ENCODE data around the gene SNX11. TPM values are rescaled to one million over a fixed set of nuclear protein-coding genes. Genes with fewer than 3 reads are reported as not detected.

The SNX11 gene
- total RNA-seq, 1 experiment from 2014 or later: 16.1 TPM

DNA sequence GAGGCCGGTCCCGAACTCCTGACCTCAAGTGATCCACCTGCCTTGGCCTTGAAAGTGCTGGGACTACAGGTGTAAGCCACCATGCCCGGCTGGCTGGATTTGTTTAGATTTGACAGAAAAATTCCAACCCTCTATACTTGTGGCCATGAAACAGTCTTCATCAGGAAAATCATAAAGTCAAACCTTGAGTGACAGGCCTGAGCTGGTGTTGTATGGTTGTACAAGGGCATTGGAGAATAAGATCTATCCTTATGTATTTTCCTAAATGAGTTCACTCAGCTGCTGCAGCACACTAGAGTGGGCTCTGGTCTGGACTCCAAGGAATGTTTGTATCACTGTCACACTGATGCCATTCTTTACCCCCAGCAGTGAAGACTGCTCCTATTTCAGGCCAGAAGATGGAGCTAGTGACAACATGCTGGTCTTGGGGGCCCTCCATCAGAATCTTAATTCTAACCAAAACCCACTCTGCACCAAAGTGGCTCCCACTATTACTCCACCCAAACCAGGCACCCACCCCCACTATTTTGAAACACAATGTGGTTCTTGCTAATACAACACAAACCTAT lies 27.4 kb downstream of the SNX11 start:
- no peak overlapping the region for H3K4me3 ChIP-seq
- DNase-seq: peak in 1 of 2 experiments; percentile 45
- peaks cover 3% of the 10 kb centered on the region; the same call in 1 of the 2 replicates for H3K27me3 ChIP-seq
- no peaks in the 10 kb centered on the region for H3K9me3 ChIP-seq (replicated peaks)
- H3K36me3 ChIP-seq: no peaks in the 10 kb centered on the region
- H3K27ac ChIP-seq: no peak overlapping the region
- H3K4me1 ChIP-seq: no peaks in the 10 kb centered on the region

DNA sequence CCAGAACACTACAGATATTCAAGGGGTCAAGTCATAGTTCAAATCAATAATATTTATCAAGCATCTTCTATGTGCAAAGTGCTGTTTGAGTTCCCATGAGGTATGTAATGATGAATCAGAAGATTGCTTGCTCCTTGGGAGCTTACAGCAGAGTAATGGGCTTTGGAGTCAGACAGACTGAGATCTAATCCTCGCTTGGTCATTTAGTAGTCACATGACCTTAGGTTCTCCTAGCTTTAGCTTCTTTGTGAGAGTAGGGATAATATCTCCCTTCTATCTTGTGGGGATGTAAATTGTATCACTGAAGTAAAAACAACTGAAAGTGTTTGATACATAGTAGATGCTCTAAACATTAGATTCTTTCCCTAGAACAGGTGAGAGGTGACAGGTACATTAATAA lies 30.1 kb downstream of the SNX11 start:
- H3K27me3 ChIP-seq: no peaks in the 10 kb centered on the region; the same call in 1 of the 2 replicates
- no peak for DNase-seq
- H3K4me1 ChIP-seq: no peaks in the 10 kb centered on the region
- no peak overlapping the region for H3K4me3 ChIP-seq
- H3K36me3 ChIP-seq: no peaks in the 10 kb centered on the region
- no peaks in the 10 kb centered on the region for H3K9me3 ChIP-seq (replicated peaks)
- H3K27ac ChIP-seq: no peak overlapping the region

DNA sequence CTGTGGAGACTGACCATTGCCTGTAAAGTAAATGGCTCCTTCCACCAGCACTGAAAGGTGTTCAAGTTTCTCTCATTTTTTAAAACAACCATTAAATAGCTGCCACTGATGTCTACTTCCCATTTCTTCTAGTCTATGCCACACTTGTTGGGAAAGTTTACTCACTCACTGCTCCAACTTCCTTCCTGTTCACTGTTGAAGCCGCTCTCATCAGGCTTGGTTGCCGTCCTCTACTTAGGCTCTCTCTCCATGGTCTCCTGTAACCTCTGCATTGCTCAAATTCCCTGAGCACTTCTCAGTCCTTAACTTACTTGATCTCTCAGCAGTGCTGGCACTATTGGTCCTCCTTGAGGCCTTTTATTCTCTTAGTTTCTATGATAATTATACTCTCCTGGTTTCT lies 32.4 kb downstream of the SNX11 start:
- Histone ChIP-seq H3K4me1 (no peaks in the 10 kb centered on the region), H3K27ac (no peak overlapping the region), H3K27me3 (peaks cover 7% of the 10 kb centered on the region; the same call in 1 of the 2 replicates), H3K4me3 (no peak overlapping the region), H3K9me3 (replicated peaks) (no peaks in the 10 kb centered on the region), H3K36me3 (no peaks in the 10 kb centered on the region)
- DNase-seq: no peak

DNA sequence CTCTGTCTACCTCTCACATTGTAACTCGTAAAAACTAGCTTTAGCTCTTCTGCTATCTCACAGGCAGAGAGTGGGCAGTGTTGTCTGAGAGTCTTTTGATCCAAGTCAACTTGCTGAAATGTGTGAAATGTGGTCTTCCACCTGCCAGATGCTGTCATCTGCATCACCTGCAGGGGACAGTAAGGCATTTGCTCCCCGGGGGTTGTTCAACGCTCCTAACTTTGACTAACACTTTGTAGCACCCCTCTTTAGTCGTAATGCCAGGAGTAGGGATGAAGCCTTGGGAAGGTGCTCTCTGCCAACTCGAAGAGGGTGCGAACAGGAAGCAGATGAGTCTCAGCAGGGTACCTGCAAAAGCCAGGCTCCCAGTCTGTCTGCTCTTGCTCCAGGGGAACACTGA lies 36.1 kb downstream of the SNX11 start:
- Histone ChIP-seq H3K27ac (no peak overlapping the region), H3K9me3 (replicated peaks) (no peaks in the 10 kb centered on the region), H3K4me3 (no peak overlapping the region), H3K4me1 (no peaks in the 10 kb centered on the region; the same call in 1 of the 2 replicates), H3K36me3 (no peaks in the 10 kb centered on the region), H3K27me3 (peaks cover 7% of the 10 kb centered on the region; the same call in 1 of the 2 replicates)
- DNase-seq: no peak

DNA sequence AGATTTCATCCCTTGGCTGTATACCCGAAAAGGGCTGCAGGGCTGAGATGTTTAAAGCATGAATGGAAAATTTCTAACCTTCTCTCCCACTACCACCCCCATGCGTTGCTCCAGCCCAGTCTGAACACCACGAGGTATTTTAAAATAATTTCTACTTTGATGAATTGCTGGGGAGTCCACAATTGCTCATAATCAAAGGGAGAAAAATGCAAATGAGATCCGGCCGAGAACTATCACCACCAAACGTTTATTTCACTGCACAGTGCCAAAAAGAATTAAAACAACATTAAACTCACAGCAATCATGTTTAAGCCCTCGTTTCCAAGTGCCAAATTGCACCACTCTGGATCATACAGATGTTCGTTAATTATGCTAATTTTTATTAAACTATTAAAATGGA lies 36.7 kb downstream of the SNX11 start:
- peaks cover 10% of the 10 kb centered on the region for H3K27me3 ChIP-seq

DNA sequence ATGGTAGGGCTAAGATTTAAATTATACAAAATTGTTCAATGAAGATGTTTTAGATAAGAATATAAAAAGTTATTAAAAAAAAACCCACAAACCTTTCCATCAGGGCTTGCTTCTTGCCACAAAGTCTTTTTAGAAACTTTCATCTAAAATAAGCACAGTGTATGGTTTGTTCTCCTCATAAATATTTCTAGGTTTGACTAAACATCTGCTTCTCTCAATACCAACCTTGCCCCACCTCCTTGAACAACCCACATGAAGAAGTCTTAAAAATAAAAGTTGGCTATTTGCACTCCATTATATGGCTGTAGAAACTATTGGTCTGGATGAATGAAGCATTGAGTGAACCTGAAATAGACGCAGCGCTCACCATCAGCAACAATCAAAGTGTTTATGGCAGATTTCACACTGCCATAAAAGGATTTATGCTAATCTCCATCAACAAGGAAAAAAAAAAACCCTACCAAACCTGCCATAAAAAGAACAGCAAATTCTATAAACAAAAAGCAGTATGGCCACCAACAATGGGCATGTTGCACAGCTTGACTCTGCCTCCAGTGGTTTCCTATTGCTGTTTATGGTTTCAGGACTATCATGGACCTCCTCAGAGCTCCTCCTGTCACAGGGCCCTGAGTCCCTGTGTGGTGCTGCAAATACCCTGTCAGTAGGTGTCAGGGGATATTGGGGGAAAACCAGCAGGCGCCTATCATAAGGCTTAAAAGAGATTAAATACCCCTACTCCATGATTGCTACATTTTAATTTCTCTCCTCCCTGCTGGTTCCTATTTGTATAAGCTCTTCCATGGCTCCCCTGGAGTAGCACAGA lies 37.6 kb downstream of the SNX11 start:
- Histone ChIP-seq H3K4me3 (no peak overlapping the region), H3K36me3 (no peaks in the 10 kb centered on the region), H3K9me3 (replicated peaks) (no peaks in the 10 kb centered on the region), H3K27ac (no peak overlapping the region), H3K4me1 (peaks cover 14% of the 10 kb centered on the region), H3K27me3 (peaks cover 11% of the 10 kb centered on the region)
- DNase-seq: no peak

More for the DNA sequence above, 36.7 kb downstream of the SNX11 start:
- H3K36me3 ChIP-seq: no peaks in the 10 kb centered on the region
- H3K4me1 ChIP-seq: peaks cover 6% of the 10 kb centered on the region
- H3K9me3 ChIP-seq (replicated peaks): no peaks in the 10 kb centered on the region
- no peak overlapping the region for H3K27ac ChIP-seq
- H3K4me3 ChIP-seq: no peak overlapping the region
- no peak for DNase-seq

DNA sequence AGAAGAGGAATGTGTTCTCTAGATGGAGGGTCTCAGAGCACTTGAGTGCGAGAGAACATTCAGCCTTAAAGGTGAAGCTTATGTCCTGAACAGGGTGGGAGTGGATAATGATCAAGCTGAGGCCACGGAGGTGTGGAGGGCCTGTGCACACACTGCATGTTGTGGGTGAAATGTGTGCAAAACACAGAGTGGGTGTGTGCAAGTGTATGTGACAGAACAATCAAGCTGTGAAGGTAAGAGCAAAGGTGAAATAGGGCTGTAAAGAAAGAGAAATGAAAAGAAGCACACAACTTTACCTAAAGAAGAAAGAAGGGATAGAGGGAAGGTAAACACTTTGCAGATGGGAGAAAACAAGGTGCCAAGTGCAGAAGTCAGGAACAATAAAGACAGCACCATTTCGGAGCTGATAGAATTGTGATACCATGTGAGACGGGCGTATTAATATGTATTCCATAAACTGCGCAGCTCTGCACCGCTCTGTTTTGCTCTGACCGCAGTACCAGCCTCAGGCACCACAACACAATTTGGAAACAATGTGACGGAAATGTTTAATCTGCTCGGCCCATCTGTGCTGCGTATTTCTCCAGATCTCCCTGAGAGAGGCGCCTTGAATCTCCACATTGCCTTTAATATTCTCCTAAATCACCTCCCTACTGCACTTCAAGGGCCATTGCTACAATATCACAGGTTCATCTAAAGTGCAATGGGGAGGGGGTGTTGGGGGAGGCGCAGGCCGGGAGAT lies 40.6 kb downstream of the SNX11 start:
- DNase-seq: peak in 1 of 2 experiments; percentile 39
- peaks cover 35% of the 10 kb centered on the region for H3K4me1 ChIP-seq
- no peak overlapping the region for H3K27ac ChIP-seq
- H3K27me3 ChIP-seq: peaks cover 11% of the 10 kb centered on the region
- H3K36me3 ChIP-seq: no peaks in the 10 kb centered on the region
- H3K4me3 ChIP-seq: no peak overlapping the region
- H3K9me3 ChIP-seq (replicated peaks): no peaks in the 10 kb centered on the region

DNA sequence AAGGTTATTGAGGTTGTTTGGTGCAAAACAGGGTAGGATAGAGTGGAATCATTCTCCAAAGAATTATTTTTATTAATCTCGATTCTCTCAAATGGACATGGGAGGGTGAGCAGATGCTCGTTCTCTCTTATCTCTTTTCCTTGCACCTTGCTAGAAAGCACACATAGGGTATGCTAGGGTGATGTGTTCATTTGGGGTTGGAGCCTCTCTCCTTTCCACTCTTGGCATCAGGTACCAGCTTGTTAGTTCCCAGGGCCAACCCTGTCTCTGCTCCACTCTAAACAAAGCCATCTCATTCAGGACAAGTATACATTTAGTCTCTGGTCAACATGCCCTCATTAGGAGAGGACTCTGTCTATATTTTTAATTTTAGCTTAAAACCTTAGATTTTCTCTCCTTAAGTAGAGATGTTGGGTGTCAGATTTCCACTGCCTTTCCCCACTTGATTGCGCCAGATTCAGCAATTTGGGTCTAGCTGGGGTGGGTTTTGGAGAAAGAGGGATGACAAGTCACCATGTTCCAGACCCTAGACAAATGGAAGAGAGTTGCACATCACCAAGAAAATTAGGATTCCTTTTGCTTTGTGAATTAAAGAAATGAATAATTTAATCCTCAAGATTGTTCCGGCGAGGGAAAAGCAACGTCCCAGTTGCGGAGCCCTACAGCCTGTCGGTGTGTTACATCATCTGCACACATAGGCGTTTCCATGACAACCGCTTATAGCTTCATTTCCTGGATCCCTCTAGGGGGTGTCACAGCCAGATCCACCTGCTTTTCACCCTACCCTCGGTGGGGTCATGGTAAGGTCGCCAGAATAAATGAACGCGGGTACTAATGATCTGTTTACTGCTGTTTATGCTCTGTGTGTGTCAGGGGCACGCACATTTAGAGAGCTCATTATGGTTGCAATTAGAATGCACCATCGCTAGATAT lies 41.6 kb downstream of the SNX11 start:
- Histone ChIP-seq H3K27ac (no peak overlapping the region), H3K9me3 (replicated peaks) (no peaks in the 10 kb centered on the region), H3K4me1 (peaks cover 41% of the 10 kb centered on the region), H3K4me3 (no peak overlapping the region), H3K27me3 (peaks cover 8% of the 10 kb centered on the region), H3K36me3 (no peaks in the 10 kb centered on the region)
- peak; percentile 71 to 81 for DNase-seq

DNA sequence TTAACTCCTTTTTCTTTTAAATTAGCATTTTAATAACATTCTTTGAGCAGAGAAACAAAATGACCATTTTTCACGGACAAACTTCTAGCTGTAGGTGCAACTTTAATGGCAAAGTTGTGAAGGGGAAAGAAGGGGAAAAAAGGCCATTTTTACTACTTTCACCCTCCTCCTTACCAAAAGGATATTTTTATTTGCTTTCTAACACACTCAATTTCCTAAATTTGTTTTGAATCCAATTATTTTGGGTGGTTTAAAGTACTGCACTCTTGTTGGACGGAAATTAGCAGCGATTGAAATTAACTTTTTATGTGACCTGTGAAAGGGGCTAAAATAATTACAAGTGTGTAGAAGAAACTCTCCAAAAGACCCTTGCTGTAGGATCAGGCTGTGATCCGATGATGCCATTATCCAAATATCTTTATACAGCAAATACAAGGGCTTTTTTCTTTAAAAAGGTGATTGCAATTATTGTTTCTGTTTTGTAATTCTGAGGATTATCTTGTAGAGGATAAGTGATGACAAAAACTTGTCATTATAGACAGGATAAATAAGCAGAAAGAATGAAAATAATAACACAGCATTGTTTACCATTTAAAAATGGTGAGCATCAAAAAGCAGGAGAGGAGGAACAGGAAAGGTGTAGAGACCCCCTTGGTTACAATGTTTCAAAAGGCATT lies 42.4 kb downstream of the SNX11 start:
- Histone ChIP-seq H3K9me3 (replicated peaks) (no peaks in the 10 kb centered on the region), H3K27me3 (peaks cover 4% of the 10 kb centered on the region; the same call in 1 of the 2 replicates), H3K4me1 (peaks cover 43% of the 10 kb centered on the region), H3K4me3 (no peak overlapping the region), H3K36me3 (no peaks in the 10 kb centered on the region), H3K27ac (no peak overlapping the region)
- no peak for DNase-seq

DNA sequence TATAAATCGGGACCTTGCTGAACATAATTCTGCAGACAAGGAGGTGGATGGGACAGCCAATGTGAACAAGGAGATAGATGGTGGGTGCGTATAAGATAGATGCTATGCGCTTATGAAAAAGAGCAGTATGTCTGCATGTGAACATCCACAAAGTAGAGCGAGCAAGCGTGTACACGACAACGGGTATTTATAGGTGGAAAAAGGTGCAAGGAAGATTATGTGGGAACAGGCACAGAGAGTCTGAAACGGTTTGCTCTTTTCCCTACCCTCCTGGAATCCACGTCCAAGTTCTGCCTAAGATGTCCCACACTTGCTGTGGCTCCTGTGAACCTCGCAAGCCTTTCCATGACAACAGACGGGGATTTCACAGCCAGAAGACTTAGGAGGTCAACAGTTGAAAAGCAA lies 43.0 kb downstream of the SNX11 start:
- Histone ChIP-seq H3K4me1 (peaks cover 43% of the 10 kb centered on the region), H3K36me3 (no peaks in the 10 kb centered on the region), H3K9me3 (replicated peaks) (no peaks in the 10 kb centered on the region), H3K4me3 (no peak overlapping the region), H3K27ac (no peak overlapping the region), H3K27me3 (peaks cover 4% of the 10 kb centered on the region; the same call in 1 of the 2 replicates)
- no peak for DNase-seq

DNA sequence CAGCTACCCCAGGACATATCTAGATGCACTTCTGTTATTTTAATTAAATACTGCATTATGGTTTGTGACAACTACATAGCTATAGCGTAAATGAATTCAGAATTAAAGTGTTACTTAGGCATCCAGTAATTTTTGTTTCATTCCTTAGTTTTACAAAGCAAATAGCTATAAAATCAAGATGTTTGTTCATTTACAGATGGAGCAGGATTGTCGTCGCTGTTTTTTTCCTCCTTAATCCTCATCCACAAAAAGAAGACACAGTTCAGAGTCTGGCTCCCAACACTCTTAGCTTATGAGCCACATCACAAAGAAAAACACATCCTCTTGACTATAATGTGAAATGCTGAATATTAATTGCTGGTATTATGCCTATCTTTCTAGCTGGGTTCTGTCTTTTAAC lies 43.7 kb downstream of the SNX11 start:
- H3K36me3 ChIP-seq: no peaks in the 10 kb centered on the region
- no peak for DNase-seq
- no peak overlapping the region for H3K4me3 ChIP-seq
- H3K27ac ChIP-seq: peak overlapping the region; percentile 45; the same call in 1 of the 2 replicates
- H3K9me3 ChIP-seq (replicated peaks): no peaks in the 10 kb centered on the region
- H3K27me3 ChIP-seq: peaks cover 4% of the 10 kb centered on the region; the same call in 1 of the 2 replicates
- peaks cover 43% of the 10 kb centered on the region for H3K4me1 ChIP-seq

DNA sequence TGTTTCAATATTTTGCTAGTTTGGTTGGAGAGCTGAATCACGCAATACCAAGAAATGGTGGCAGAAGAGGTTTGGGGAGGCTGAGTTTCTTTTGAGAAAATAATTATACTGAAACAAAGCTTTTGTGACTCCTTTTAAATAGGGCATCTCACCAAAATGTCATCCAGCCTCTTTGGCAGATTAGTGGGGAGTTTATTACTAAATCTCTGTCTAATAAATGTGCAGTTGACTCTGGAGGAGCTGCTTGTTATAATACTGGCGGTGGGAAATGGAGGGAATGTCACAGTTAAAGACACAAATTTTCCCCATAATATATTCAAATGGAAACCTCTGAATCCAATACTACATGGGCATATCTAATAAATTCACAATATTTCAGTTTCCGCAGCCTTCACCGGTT lies 44.7 kb downstream of the SNX11 start:
- Histone ChIP-seq H3K9me3 (replicated peaks) (no peaks in the 10 kb centered on the region), H3K36me3 (no peaks in the 10 kb centered on the region), H3K4me3 (no peak overlapping the region), H3K27ac (peak overlapping the region; percentile 45; the same call in 1 of the 2 replicates), H3K27me3 (peaks cover 4% of the 10 kb centered on the region; the same call in 1 of the 2 replicates), H3K4me1 (peaks cover 49% of the 10 kb centered on the region)
- DNase-seq: no peak

DNA sequence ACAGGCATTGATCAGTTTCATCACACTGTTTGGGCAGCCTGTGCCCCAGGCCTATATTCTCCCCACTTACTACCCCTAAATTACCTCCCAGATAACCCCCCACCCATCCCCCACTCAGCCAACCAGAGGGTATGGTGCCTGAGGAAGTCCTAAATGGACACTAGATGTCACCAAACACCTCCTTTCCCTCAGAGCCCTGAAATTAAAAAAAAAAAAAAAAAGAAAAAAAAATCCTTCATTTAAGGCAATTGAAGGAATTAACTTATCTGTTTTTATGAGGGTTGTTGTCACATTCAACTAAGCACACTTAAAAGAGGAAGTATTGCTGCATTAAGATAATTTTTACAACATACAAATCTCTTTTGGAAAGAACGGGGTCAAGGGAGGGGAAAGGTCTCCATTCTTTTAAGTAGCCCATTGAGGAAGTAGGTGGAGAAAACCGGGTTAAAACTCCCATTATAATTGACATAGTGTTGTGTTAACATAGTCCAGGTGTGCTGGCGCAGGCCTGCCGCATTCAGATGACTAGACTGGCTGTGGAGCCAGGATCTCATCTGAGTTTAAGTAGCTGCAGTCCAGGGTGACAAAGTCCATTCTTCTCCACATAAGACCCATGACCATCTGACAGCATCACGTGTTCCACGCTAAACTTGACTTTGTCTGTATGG lies 46.3 kb downstream of the SNX11 start:
- no peak overlapping the region for H3K4me3 ChIP-seq
- peak; percentile 68 to 79 for DNase-seq
- H3K27ac ChIP-seq: no peak overlapping the region
- H3K27me3 ChIP-seq: peaks cover 4% of the 10 kb centered on the region; the same call in 1 of the 2 replicates
- H3K4me1 ChIP-seq: peaks cover 47% of the 10 kb centered on the region
- no peaks in the 10 kb centered on the region for H3K36me3 ChIP-seq
- H3K9me3 ChIP-seq (replicated peaks): no peaks in the 10 kb centered on the region
